GM12875 (cell line): ENCODE measurements around the gene RMC1.
A peak's percentile ranks its signal among the peaks of the same experiment; 100 is the strongest.

Source experiments
- H3K4me3 ChIP-seq: one replicate; pipeline ENCODE4 v1.5.1; 2011; ENCODE audit warnings: low read depth, low read length, control low read depth
- TF ChIP-seq, protein P1 (sequence below): IDR thresholded peaks from 2 replicates; pipeline ENCODE4 v1.5.1; 2011; ENCODE audit warnings: low read depth, mild to moderate bottlenecking, control low read depth, inconsistent platforms, low read length, moderate library complexity, borderline replicate concordance; ENCODE audit not compliant: insufficient read depth

The RMC1 gene

DNA sequence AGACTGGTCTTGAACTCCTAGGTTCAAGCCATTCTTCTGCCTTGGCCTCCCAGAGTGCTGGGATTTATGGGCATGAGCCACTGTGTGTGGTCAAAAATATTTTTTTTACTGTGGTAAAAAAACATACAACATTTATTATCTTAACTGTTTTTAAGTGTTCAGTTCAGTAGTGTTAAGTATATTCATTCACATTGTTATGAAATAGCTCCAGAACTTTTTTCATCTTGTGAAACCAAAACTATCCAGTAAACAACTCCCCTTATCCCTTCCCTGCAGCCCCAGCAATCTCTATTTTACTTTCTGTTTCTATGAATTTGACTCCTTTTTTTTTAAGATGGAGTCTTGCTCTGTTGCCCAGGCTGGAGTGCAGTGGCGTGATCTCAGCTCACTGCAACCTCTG lies 9.3 kb downstream of the RMC1 start:
- TF ChIP-seq, protein P1, sequence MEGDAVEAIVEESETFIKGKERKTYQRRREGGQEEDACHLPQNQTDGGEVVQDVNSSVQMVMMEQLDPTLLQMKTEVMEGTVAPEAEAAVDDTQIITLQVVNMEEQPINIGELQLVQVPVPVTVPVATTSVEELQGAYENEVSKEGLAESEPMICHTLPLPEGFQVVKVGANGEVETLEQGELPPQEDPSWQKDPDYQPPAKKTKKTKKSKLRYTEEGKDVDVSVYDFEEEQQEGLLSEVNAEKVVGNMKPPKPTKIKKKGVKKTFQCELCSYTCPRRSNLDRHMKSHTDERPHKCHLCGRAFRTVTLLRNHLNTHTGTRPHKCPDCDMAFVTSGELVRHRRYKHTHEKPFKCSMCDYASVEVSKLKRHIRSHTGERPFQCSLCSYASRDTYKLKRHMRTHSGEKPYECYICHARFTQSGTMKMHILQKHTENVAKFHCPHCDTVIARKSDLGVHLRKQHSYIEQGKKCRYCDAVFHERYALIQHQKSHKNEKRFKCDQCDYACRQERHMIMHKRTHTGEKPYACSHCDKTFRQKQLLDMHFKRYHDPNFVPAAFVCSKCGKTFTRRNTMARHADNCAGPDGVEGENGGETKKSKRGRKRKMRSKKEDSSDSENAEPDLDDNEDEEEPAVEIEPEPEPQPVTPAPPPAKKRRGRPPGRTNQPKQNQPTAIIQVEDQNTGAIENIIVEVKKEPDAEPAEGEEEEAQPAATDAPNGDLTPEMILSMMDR = no peak
- H3K4me3 ChIP-seq = no peak overlapping the region

DNA sequence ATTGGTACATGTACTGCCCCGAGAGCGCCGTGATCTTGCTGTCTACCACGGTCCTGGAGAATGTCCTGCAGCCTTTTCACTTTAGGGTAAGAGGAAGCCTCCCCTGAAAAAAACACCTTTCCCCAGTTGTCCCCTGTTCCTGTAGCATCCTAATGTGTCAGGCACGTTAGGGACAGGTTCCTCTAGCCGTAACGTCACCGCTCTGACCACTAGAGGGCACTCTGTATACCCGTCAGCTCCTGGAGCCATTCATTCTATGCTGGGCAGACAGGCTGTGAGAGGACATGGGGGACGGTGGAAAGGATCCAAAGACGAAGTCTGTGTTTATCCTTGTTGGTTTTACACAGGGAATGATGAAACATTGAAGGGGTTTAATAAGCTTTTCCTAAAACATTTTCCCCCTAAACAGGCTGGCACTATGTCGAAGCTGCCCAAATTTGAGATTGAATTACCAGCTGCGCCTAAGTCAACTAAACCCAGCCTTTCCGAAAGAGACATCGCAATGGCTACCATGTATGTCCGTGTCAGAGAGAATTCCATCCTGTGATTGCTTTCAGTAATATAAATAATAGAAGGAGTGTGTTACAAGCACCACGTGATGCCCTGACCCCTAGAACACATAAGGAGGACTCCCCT lies 12.7 kb downstream of the RMC1 start:
- no peak overlapping the region for H3K4me3 ChIP-seq
- TF ChIP-seq, protein P1 = peak; percentile 91

DNA sequence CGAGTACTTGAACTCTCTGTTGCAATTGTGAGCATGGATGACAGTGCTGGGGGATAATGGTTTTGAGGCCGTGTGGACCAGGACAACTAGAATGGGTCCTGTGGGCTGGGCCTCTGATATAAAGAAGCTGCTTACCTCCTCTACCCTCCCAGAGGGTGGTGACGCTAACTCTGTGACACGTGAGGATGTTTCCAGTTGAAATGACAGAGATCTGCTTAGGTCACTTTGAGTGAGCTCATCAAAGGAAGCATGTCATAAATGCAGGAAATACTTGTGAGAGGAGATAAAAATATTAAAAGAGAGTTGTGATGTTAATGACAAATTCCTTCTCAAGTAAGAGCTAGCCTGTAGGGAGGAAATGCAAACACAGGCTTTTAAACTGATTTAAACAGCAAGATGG lies 16.4 kb downstream of the RMC1 start:
- no peak overlapping the region for H3K4me3 ChIP-seq
- TF ChIP-seq, protein P1 = no peak

DNA sequence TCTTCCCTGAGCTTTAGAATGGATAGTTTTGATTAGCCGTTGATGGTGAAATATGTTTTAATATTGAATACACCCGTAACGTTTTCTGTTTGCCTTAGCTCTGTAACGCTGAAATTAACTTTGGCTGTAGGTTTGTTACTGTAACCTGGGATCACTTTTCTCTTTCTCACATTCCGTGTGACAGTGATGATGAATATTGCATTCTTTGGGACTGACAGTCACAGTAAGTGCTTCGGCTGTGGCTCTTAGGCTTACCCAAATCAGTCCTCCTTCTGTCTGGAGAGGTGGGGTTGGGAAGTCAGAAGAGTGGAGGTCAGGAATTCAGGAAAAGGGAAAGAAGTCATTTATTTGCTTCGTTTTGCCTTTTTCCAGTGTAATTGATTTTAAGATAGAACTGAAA lies 18.0 kb downstream of the RMC1 start:
- TF ChIP-seq, protein P1 = no peak
- H3K4me3 ChIP-seq = no peak overlapping the region

DNA sequence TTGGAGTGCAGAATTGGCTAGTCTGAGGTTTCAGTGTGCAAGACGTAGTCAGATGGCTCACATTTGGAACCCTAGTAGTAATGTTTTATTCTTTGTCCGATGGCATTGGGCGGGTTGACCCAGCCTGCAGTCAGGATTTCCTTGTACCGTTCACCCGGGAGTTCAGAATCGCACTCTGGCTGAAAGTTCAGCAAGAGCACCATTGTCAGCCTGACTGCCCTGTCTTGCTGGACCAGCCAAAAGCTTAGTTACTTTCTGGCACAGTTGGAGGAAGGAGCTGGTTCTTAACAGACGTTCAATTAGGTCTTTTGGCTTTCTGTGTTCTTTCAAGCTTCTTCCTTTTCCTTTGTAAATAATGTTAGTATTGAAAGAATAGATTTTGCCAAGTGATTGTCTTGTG lies 18.6 kb downstream of the RMC1 start:
- TF ChIP-seq, protein P1 = no peak
- no peak overlapping the region for H3K4me3 ChIP-seq

DNA sequence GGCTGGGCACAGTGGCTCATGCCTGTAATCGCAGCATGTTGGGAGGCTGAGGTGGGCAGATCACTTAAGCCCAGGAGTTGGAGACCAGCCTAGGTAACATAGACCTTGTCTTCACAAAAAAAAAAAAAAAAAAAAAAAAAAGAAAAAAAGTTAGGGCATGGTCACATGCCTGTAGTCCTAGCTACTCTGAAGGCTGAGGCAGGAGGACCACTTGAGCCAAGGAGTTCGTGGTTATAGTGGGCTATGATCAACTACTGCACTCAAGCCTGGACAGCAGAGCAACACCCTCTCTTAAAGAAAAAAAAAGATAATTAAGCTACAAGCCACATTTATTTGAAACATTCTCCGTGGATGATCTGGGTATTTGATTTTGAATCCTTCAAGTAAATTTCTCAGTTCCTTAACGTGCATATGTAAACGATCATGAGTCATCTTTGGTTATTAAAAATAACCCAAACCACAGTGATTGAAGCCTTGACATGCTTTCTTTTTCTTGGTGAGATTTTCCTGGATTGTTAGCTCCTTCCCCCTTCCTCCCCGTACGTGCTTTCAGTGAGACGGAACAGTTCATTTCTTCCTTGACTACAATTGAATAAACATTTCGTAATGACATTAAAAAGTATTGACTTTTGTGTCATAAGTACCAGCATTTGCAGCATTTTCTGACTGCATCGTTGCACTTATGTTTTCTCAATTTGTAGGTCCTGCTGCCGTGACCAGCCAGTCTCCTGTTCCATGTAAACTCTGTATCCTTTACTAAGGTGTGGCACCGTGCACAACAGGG lies 20.3 kb downstream of the RMC1 start:
- TF ChIP-seq, protein P1 = no peak
- H3K4me3 ChIP-seq = no peak overlapping the region

DNA sequence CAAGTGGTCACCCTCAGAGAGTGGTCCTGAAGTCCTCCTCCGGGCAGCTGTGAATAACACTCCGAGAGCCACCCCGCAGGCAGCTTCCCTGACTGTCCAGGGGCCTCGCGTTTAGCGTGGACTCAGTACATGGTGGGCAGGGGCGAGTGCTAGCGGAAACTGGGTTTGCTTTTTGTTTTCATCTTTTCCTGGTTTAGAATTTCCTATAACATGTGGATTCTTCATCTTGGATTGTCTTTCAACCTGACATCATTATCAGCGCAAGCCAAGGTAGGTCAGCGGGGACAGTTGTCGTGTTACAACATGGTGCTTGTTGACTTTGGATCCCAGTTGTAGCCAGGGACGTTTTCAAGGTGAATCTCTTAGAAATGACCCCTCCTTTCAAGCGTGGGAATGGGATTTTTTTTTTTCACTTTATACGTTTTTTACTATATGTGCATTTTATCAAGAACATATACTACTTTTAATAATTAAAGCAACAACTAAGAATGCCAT lies 20.9 kb downstream of the RMC1 start:
- no peak overlapping the region for H3K4me3 ChIP-seq
- TF ChIP-seq, protein P1 = no peak
